ENCODE data around the gene CCDC57. TPM values are rescaled to one million over a fixed set of nuclear protein-coding genes. Genes with fewer than 3 reads are reported as not detected.

CCDC57 gene
- polyA plus RNA-seq, 1 donor from 2014 or later = 70.9 TPM

- no peak overlapping the region for H3K4me3 ChIP-seq (ENCODE audit: low read length)
Observed at GRCh38 chr17:82203920-82204319, 8.7 kb downstream of the CCDC57 start.

GRCh38 chr17:82202981-82203380 is 9.7 kb downstream of the CCDC57 start:
- Histone ChIP-seq H3K4me2 (ENCODE audit: low read length) (no peak overlapping the region), H2AFZ (ENCODE audit: low read depth, low read length) (no peak overlapping the region), H3K27ac (ENCODE audit: low read length) (no peak overlapping the region), H3K9ac (ENCODE audit: low read length) (no peak overlapping the region), H3K79me2 (replicated peaks; ENCODE audit: insufficient read depth, low read length) (no peaks in the 10 kb centered on the region), H4K20me1 (ENCODE audit: insufficient read depth) (no peaks in the 10 kb centered on the region), H3K9me3 (ENCODE audit: low read length) (no peaks in the 10 kb centered on the region), H3K36me3 (ENCODE audit: insufficient read depth, low read length) (no peaks in the 10 kb centered on the region), H3K27me3 (ENCODE audit: insufficient read depth, low read depth, low read length) (no peaks in the 10 kb centered on the region), H3F3A (ENCODE audit: insufficient read depth, low read length, poor library complexity, severe bottlenecking) (no peaks in the 10 kb centered on the region), H3K9me2 (ENCODE audit: insufficient read depth, low read length) (no peaks in the 10 kb centered on the region), H3K4me3 (ENCODE audit: low read length) (no peak overlapping the region)
- no peak for TF ChIP-seq CTCF (IDR thresholded peaks at IDR 0.05; ENCODE audit: poor library complexity, severe bottlenecking)
- TF ChIP-seq EZH2 (IDR thresholded peaks at IDR 0.05; ENCODE audit: borderline replicate concordance, insufficient read depth, low read length, poor library complexity, severe bottlenecking) = no peak
- TF ChIP-seq MXI1 (conservative IDR thresholded peaks at IDR 0.05; ENCODE audit: poor library complexity, severe bottlenecking) = no peak
- no peak for TF ChIP-seq TAF1 (IDR thresholded peaks at IDR 0.05; ENCODE audit: low read depth)
- no peak for TF ChIP-seq EP300 (conservative IDR thresholded peaks at IDR 0.05; ENCODE audit: poor library complexity, severe bottlenecking)
- TF ChIP-seq POLR2AphosphoS5 (IDR thresholded peaks at IDR 0.05) = no peak
- TF ChIP-seq RAD21 (conservative IDR thresholded peaks at IDR 0.05) = no peak
- no peak for TF ChIP-seq SMC3 (conservative IDR thresholded peaks at IDR 0.05; ENCODE audit: poor library complexity)
- TF ChIP-seq, protein P1, sequence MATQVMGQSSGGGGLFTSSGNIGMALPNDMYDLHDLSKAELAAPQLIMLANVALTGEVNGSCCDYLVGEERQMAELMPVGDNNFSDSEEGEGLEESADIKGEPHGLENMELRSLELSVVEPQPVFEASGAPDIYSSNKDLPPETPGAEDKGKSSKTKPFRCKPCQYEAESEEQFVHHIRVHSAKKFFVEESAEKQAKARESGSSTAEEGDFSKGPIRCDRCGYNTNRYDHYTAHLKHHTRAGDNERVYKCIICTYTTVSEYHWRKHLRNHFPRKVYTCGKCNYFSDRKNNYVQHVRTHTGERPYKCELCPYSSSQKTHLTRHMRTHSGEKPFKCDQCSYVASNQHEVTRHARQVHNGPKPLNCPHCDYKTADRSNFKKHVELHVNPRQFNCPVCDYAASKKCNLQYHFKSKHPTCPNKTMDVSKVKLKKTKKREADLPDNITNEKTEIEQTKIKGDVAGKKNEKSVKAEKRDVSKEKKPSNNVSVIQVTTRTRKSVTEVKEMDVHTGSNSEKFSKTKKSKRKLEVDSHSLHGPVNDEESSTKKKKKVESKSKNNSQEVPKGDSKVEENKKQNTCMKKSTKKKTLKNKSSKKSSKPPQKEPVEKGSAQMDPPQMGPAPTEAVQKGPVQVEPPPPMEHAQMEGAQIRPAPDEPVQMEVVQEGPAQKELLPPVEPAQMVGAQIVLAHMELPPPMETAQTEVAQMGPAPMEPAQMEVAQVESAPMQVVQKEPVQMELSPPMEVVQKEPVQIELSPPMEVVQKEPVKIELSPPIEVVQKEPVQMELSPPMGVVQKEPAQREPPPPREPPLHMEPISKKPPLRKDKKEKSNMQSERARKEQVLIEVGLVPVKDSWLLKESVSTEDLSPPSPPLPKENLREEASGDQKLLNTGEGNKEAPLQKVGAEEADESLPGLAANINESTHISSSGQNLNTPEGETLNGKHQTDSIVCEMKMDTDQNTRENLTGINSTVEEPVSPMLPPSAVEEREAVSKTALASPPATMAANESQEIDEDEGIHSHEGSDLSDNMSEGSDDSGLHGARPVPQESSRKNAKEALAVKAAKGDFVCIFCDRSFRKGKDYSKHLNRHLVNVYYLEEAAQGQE (IDR thresholded peaks at IDR 0.05; ENCODE audit: borderline replicate concordance) = no peak

More at GRCh38 chr17:82203920-82204319, 8.7 kb downstream of the CCDC57 start:
- no peak overlapping the region for H3K9ac ChIP-seq (ENCODE audit: low read length)
- no peaks in the 10 kb centered on the region for H3F3A ChIP-seq (ENCODE audit: insufficient read depth, low read length, poor library complexity, severe bottlenecking)
- no peaks in the 10 kb centered on the region for H3K27me3 ChIP-seq (ENCODE audit: insufficient read depth, low read depth, low read length)
- H2AFZ ChIP-seq (ENCODE audit: low read depth, low read length) = no peak overlapping the region
- TF ChIP-seq POLR2AphosphoS5 (IDR thresholded peaks at IDR 0.05) = no peak
- no peak for TF ChIP-seq EP300 (conservative IDR thresholded peaks at IDR 0.05; ENCODE audit: poor library complexity, severe bottlenecking)
- no peak for TF ChIP-seq CTCF (IDR thresholded peaks at IDR 0.05; ENCODE audit: poor library complexity, severe bottlenecking)
- TF ChIP-seq, protein P1 (IDR thresholded peaks at IDR 0.05; ENCODE audit: borderline replicate concordance) = no peak
- TF ChIP-seq TAF1 (IDR thresholded peaks at IDR 0.05; ENCODE audit: low read depth) = no peak
- no peak for TF ChIP-seq EZH2 (IDR thresholded peaks at IDR 0.05; ENCODE audit: borderline replicate concordance, insufficient read depth, low read length, poor library complexity, severe bottlenecking)
- no peak for TF ChIP-seq RAD21 (conservative IDR thresholded peaks at IDR 0.05)
- TF ChIP-seq SMC3 (conservative IDR thresholded peaks at IDR 0.05; ENCODE audit: poor library complexity) = no peak
- TF ChIP-seq MXI1 (conservative IDR thresholded peaks at IDR 0.05; ENCODE audit: poor library complexity, severe bottlenecking) = no peak
- no peak overlapping the region for H3K4me2 ChIP-seq (ENCODE audit: low read length)
- no peaks in the 10 kb centered on the region for H4K20me1 ChIP-seq (ENCODE audit: insufficient read depth)
- no peaks in the 10 kb centered on the region for H3K36me3 ChIP-seq (ENCODE audit: insufficient read depth, low read length)
- H3K9me3 ChIP-seq (ENCODE audit: low read length) = no peaks in the 10 kb centered on the region
- H3K79me2 ChIP-seq (replicated peaks; ENCODE audit: insufficient read depth, low read length) = no peaks in the 10 kb centered on the region
- H3K9me2 ChIP-seq (ENCODE audit: insufficient read depth, low read length) = no peaks in the 10 kb centered on the region
- H3K27ac ChIP-seq (ENCODE audit: low read length) = no peak overlapping the region

Measured in neural cell (in vitro differentiated cells).